Gastrocnemius medialis (tissue), 4 donors: ENCODE results near the gene CFAP46. TPM values are rescaled to one million over a fixed set of nuclear protein-coding genes. Genes with fewer than 3 reads are reported as not detected.
"Not testable (repeated sequence)": the region's sequence is repeated elsewhere in the genome, so short reads cannot be mapped to it uniquely, and the experiment has no call there.

ENCODE experiments used
- ATAC-seq, 2 donors: fragments of 150-250 bp; one replicate each; pipeline ENCODE4 v1.9.1; 2016
- DNase-seq, 2 donors: peaks; one replicate each; pipeline ENCODE4 v3.0.0-alpha.2; 2019
- H3K27ac ChIP-seq, 4 donors: fragments of 200-600 bp; sonication (generic); 1 replicate in 1 of 4; 2 replicates in 3 of 4; pipeline ENCODE4 v1.5.1; 2016 to 2018; ENCODE audit warnings: mild to moderate bottlenecking in 2 of 4, moderate library complexity in 1 of 4
- H3K27me3 ChIP-seq, 3 donors: fragments of 200-600 bp; sonication (generic) in 2 of 3; 1 replicate in 1 of 3; 2 replicates in 2 of 3; pipeline versions ENCODE4 v1.5.1 to v1.6.0; 2016 to 2019; ENCODE audit warnings: mild to moderate bottlenecking in 1 of 3, moderate library complexity in 1 of 3
- H3K36me3 ChIP-seq, 2 donors: fragments of 200-600 bp; sonication (generic) in 1 of 2; one replicate each; pipeline ENCODE4 v1.5.1; 2017 to 2018
- H3K4me1 ChIP-seq, 2 donors: fragments of 200-600 bp; sonication (generic) in 1 of 2; one replicate each; pipeline ENCODE4 v1.5.1; 2016 to 2017; ENCODE audit warnings: mild to moderate bottlenecking in 2 of 2
- H3K4me3 ChIP-seq, 4 donors: fragments of 200-600 bp; sonication (generic) in 3 of 4; 1 replicate in 1 of 4; 2 replicates in 3 of 4; pipeline ENCODE4 v1.5.1; 2016 to 2019; ENCODE audit warnings: mild to moderate bottlenecking in 2 of 4
- H3K9me3 ChIP-seq, 3 donors: fragments of 200-600 bp; sonication (generic) in 2 of 3; 1 replicate in 1 of 3; 2 replicates in 2 of 3; pipeline ENCODE4 v1.5.1; 2016 to 2019
- POLR2A ChIP-seq, 2 donors: fragments of 450-650 bp; IDR thresholded peaks; one replicate each; pipeline ENCODE4 v1.6.1; 2017; ENCODE audit warnings: antibody characterized with exemption in 2 of 2, mild to moderate bottlenecking in 2 of 2, moderate library complexity in 2 of 2
- in situ Hi-C, 4 donors: fragments of 200-750 bp; cut with MboI; loops; one replicate each; pipeline versions ENCODE4 v1.15.0 to v1.8.0; 2017; ENCODE audit warnings: low sequenced_read_pairs in 4 of 4
- intact Hi-C: fragments of 100-400 bp; cut with DNase I; formaldehyde crosslinking; loops from one replicate; pipeline ENCODE4 v1.15.1; 2023; ENCODE audit warnings: low total_unique reads
- total RNA-seq, 4 donors: library from RNA; depleted of rRNA; stranded (reverse); fragments of >200 nt; gene quantifications; one replicate each; pipeline versions ENCODE4 v1.1.0 to v1.2.3, GENCODE V29; 2016
- TF ChIP-seq, protein P1 (sequence below), 5 experiments: fragments of 450-650 bp in 3 of 5; fragments of 200-600 bp in 2 of 5; sonication (generic) in 2 of 5; IDR thresholded peaks in 4 of 5; conservative IDR thresholded peaks in 1 of 5; 1 replicate in 4 of 5; 2 replicates in 1 of 5; pipeline ENCODE4 v1.5.1; 2016 to 2019; ENCODE audit warnings: antibody characterized with exemption in 5 of 5, mild to moderate bottlenecking in 3 of 5, moderate library complexity in 3 of 5

The CFAP46 gene
- total RNA-seq, 4 donors from 2014 or later: 4.2 to 27.9 (median 11.9) TPM

DNA sequence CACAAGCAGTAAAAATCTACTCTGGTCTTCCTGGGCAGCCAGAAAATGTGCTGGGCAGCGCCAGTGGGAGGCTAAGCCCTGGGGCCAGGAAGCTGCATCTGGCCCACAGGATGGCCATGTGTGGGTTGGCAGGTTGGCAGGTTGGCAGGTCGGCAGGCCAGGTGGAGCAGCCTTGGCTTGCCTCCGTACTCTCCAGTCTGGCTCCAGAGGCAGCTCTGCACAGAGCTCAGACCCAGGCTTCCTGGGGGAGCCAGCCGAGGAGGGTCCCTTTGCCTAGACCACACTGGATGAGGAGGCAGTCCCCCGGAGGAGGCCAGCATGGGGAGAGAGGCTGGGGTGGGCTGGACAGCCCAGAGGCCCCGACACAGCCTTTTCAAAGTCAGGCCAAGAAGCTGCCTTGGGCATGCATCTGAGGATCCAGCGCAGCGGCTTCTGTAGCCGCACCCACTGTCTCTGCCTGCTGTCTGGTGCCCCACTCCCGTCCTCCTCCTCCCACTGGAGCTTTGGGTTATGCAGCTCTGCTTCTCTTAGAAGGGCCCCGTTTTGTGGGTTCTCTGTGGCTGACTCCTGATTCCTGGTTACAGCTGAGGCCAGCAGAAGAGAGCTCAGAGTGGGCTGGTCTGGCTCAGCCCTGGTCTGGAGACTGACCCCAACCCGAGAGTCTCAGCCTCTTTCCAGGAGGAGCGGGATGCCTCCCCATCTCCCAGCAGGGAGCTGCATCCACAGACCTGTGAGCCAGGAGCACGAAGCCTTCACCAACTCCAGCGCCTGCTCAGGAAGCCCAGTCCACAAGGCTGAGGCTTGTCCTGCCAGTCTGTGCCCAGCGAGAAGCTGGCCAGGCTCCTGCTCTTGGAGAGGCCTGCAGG lies 44.6 kb downstream of the CFAP46 start:
- Histone ChIP-seq H3K9me3 (no peaks in the 10 kb centered on the region), H3K4me3 (no peak overlapping the region), H3K36me3 (no peaks in the 10 kb centered on the region), H3K27ac (no peak overlapping the region), H3K4me1 (no peaks in the 10 kb centered on the region), H3K27me3 (peaks cover 8 to 22% (median 9%) of the 10 kb centered on the region in 3 donors)
- DNase-seq (peak in 1 of 2 donors; percentile 4), ATAC-seq (no peak)
- intact Hi-C loops: no loop called here
- TF ChIP-seq, protein P1, sequence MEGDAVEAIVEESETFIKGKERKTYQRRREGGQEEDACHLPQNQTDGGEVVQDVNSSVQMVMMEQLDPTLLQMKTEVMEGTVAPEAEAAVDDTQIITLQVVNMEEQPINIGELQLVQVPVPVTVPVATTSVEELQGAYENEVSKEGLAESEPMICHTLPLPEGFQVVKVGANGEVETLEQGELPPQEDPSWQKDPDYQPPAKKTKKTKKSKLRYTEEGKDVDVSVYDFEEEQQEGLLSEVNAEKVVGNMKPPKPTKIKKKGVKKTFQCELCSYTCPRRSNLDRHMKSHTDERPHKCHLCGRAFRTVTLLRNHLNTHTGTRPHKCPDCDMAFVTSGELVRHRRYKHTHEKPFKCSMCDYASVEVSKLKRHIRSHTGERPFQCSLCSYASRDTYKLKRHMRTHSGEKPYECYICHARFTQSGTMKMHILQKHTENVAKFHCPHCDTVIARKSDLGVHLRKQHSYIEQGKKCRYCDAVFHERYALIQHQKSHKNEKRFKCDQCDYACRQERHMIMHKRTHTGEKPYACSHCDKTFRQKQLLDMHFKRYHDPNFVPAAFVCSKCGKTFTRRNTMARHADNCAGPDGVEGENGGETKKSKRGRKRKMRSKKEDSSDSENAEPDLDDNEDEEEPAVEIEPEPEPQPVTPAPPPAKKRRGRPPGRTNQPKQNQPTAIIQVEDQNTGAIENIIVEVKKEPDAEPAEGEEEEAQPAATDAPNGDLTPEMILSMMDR (IDR thresholded peaks at IDR 0.05 in 4 of 5, conservative IDR thresholded peaks at IDR 0.05 in 1 of 5): no peak
- TF ChIP-seq POLR2A (IDR thresholded peaks at IDR 0.05): no peak
- in situ Hi-C loops: no loop called here

DNA sequence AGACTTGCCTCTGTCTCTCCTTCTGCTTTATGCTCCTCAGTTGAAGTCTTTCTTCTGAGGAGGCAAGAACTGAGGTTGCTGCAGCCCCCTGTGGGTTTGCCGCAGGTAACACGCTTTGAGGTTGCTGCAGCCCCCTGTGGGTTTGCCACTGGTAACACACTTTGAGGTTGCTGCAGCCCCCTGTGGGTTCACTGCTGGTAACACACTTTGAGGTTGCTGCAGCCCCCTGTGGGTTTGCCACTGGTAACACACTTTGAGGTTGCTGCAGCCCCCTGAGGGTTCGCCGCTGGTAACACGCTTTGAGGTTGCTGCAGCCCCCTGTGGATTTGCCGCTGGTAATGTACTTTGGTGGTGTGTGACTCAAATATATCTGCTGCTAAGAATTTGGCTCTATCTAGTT lies 48.6 kb downstream of the CFAP46 start:
- DNase-seq, H3K4me1 ChIP-seq, H3K27ac ChIP-seq, H3K36me3 ChIP-seq, ATAC-seq, H3K4me3 ChIP-seq, H3K9me3 ChIP-seq, intact Hi-C loops, in situ Hi-C loops: not testable (repeated sequence)
- peaks cover 29 to 57% (median 44%) of the 10 kb centered on the region in 3 donors for H3K27me3 ChIP-seq

DNA sequence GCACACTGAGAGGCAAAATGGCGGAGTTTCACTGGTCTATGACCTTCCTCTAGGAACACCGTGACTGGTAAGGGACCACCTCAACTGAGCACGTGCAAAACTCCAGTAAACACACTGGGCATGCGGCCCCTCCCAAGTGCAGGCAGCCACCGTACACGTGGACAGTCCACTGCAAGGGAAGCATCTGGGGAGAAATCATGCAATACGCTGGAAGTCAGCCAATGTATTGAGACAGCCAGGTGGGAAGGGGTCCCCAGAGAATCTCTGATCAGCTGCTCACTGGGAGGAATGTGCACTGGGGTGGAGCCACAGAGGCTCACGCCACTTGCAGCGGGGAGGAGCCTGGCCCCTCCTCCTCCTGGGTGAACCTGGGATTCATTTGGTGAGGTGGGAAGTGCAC lies 49.3 kb downstream of the CFAP46 start:
- H3K27me3 ChIP-seq: peaks cover 29 to 57% (median 44%) of the 10 kb centered on the region in 3 donors
- ATAC-seq (no peak), DNase-seq (no peak)
- intact Hi-C loops: no loop called here
- H3K36me3 ChIP-seq: no peaks in the 10 kb centered on the region
- TF ChIP-seq, protein P1 (IDR thresholded peaks at IDR 0.05 in 4 of 5, conservative IDR thresholded peaks at IDR 0.05 in 1 of 5): no peak
- no peak for TF ChIP-seq POLR2A (IDR thresholded peaks at IDR 0.05)
- in situ Hi-C loops: no loop called here
- H3K4me3 ChIP-seq: no peak overlapping the region
- no peaks in the 10 kb centered on the region for H3K9me3 ChIP-seq
- H3K27ac ChIP-seq: no peak overlapping the region
- no peaks in the 10 kb centered on the region for H3K4me1 ChIP-seq

DNA sequence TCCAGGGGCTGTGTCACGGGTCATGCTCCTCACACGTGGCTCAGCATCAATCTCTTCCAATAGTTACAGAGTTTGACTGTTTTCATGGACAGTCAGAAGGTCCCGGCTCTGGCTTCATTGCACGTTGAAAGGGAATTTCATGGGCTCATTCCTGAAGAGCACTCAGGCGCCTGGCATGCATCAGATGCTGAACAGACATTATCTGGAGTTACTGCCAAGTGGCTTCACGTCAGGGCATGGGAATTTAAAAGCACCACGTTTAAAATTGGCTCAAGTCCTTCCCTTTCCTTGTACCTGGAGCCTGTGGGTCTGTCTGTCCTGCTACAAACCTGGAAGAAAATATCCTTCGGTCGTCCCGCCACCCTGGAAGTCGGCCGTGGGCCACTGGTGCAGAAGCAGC lies 50.4 kb downstream of the CFAP46 start:
- H3K9me3 ChIP-seq: no peaks in the 10 kb centered on the region
- H3K27ac ChIP-seq: no peak overlapping the region
- no peak for DNase-seq
- peaks cover 29 to 59% (median 44%) of the 10 kb centered on the region in 3 donors for H3K27me3 ChIP-seq
- no peaks in the 10 kb centered on the region for H3K36me3 ChIP-seq
- in situ Hi-C loops (no loop called here), intact Hi-C loops (no loop called here)
- H3K4me1 ChIP-seq: no peaks in the 10 kb centered on the region
- H3K4me3 ChIP-seq: no peak overlapping the region
- TF ChIP-seq POLR2A (IDR thresholded peaks at IDR 0.05): no peak
- TF ChIP-seq, protein P1 (IDR thresholded peaks at IDR 0.05 in 4 of 5, conservative IDR thresholded peaks at IDR 0.05 in 1 of 5): no peak
- ATAC-seq: no peak

DNA sequence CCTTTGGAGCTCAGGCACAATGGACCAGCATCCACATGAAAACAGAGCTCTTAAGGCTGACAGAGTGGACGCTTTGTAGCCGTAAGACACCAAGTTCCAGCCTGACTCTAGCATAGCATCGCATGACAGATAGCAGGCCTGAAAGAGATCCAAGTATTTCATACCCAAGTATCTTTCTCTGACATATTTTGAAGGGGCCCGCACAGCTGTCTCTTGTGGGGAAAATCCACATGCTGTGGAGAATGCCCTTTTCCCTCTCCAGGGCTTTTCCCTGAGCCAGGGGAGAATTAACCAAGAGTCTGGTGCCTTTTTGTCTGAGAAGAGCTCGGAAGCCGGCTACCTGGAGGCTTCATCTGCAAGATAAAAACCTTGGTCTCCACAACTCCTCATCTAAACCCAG lies 51.0 kb downstream of the CFAP46 start:
- Histone ChIP-seq H3K27ac (no peak overlapping the region), H3K9me3 (no peaks in the 10 kb centered on the region), H3K4me3 (no peak overlapping the region), H3K27me3 (peaks cover 29 to 59% (median 44%) of the 10 kb centered on the region in 3 donors), H3K36me3 (no peaks in the 10 kb centered on the region), H3K4me1 (no peaks in the 10 kb centered on the region)
- intact Hi-C loops (no loop called here), in situ Hi-C loops (no loop called here)
- no peak for TF ChIP-seq POLR2A (IDR thresholded peaks at IDR 0.05)
- TF ChIP-seq, protein P1 (IDR thresholded peaks at IDR 0.05 in 4 of 5, conservative IDR thresholded peaks at IDR 0.05 in 1 of 5): no peak
- ATAC-seq: no peak
- no peak for DNase-seq
